GM19035 (cell line): Measurements from ENCODE around the gene HBEGF.
A peak's percentile ranks its signal among the peaks of the same experiment; 100 is the strongest.

ENCODE experiments used
- ATAC-seq: cut with Tn5 transposase; IDR thresholded peaks from one replicate; pipeline ENCODE4 v1.9.1; 2021; ENCODE audit not compliant: unreplicated experiment

The HBEGF gene

GRCh38 chr5:140305471-140305870, 40.9 kb downstream of the HBEGF start:
- no peak for ATAC-seq

DNA sequence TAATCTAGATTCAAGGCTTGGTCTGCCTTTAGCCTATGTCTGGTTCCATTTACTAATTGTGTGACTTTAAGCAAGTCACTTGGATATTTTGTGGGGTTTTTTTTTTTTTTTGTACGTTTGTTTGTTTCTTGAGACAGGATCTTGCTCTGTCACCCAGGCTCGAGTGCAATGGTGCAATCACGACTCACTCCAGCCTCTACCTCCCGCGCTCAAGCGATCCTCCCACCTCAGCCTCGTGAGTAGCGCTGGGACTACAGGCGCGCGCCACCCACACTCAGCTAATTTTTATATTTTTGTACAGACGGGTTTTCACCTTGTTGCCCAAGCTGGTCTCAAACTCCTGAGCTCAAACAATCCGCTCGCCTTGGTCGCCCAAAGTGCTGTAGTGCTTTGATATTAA, 42.4 kb downstream of the HBEGF start:
- ATAC-seq = no peak

DNA sequence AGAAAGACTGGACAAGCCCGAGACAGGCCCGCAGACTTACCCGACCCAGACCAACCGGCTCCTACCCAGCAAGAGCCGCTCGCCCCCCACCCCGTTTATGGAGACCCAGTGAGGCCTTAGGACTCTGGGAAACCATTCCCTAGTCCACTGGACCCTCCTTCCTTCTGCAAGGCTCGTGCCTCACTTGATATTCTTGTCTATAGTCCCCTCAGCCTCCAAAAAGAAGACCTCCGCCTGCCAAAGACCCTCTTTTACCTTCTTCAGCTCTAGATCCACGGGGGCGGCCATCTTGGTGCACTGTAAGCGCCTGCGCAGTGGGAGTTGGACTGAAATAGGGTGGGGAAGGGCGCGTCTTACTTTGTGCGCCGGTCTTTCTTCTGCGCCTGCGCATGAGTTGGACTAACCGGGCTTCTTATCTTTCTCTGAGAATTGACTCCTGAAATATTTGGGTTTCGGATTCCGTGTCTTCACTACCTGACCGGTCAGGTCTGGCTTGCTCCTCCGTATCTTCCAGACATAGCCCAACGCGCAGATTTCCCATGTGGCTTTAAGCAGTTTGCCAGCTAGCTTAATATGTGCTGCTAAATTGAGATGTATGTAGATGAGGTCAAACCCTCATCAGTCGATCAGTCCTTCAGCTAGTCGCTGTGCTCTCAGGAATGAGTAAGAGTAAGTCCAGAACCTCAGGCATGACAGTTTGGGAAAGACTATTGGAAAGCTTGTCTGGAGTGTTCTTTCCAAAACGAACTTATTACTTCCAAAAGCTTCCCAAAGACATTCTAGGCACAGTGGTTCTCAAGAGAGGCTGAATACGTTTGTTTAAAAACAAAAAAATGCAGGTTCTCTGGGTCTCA, 43.4 kb downstream of the HBEGF start, which contains the start of gene PFDN1:
Gene PFDN1, minus strand, starts transcription at position 316 of the 854 bp plus-strand sequence. Its CDS starts 28 bp downstream, at position 288.
- peak; percentile 97 for ATAC-seq

DNA sequence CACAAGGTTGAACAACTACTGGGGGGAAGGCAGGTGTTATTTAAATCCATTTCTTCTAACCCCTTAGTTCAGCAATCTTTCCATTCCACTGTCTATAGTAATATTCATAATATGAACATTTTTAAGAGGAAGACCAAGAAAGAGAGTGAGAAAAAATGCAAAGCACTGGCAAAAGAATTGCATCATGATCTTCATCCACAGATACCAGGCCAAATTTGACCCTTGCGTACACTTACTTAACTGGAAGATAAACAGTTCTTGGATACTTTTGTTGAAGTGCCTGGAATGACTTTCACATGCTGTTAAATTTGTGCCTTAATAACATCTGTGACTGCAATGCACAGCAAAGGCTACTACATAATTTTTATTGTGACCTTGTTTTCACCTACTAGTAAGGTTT, 45.3 kb downstream of the HBEGF start:
- ATAC-seq = no peak

GRCh38 chr5:140299056-140299455, 47.3 kb downstream of the HBEGF start:
- no peak for ATAC-seq

DNA sequence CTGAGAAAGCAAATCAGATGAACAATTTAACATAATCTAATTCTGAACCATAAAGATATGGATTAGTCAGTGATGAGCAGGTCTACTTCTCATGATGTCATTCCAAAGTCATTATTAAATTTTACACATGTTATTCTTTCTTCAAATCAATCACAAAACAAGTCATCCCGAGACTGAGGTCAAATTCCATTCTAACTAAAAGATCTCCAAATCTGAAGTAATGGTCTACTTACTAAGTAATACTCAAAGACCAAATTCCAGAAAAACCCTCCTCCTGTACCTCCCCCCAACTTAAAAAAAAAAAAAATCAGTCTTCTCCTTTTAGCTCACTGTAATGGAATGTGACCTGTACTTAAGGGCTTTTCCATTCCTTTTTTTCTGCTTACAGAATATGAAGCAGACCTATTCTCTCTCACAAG, 48.2 kb downstream of the HBEGF start:
- ATAC-seq = no peak

DNA sequence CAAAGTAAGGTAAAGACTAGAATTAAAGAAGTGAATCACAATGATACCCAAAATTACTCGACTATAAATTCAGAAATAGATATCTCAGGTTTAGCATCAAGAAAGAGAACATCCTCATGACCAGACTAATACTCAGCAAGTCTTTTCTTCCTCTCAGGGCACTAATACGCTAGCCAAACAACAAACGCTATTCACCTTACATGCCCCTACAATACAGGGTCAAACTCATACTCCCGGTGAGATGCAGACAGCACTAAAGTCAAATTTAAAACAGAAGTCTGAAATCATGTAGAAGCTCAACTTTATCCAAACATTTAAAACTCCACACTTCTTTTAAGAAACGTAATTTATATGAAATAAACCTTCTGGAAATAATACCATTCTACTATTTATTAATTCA, 49.1 kb downstream of the HBEGF start:
- ATAC-seq = no peak

- no peak for ATAC-seq
Measured at GRCh38 chr5:140296289-140296688, 50.1 kb downstream of the HBEGF start.

DNA sequence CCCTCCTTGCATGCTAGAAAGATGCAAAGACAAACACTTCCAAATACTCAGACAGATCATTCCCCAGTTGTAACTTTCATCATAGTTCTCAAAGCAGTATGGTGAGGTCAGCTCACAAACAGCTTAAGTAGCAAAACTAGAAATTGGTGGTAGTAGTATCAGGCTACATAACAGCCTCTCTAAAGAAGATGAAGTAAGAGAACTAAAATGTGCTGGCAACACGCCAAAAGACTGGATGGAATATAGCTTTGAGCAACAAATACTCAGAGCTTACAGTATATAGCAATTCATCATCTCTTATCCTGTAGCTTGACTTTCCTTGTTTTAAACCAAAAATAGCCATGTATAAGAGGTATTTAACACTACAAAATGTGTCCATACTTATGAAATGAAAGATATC, 51.0 kb downstream of the HBEGF start:
- no peak for ATAC-seq

DNA sequence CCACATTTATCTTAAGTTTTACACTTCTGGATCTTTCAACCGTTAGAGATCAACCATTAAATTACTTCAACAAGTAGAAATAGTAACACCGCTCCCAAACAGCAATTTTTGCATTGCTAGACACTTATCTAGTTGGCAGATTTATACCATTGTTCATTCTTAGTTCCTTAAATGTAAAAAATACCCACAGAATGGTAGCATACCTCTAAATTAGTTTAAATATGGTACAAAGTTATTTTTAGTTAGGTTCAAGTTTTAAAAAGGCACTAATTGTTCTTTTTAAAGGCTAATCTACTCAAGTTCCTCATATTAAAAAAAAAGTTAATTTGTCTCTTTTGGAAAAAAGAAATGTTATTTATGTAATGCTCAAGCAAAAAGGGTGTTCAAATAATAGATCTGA, 51.6 kb downstream of the HBEGF start:
- ATAC-seq = no peak

DNA sequence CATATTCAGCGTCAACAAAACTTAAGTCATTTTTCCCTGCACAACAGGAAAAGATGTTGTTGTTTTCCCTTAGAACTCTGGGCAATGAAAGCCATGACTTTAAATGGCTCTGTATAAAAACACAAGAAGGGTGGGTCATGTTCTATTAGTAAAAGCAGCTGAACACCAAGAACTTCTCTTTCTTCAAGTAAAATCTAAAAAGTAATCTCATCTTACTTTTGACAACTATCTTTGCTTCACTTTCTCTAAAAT, 52.6 kb downstream of the HBEGF start:
- ATAC-seq = no peak

- ATAC-seq = no peak
Measured at GRCh38 chr5:140293091-140293848, 53.1 kb downstream of the HBEGF start.

GRCh38 chr5:140292212-140293036, 54.0 kb downstream of the HBEGF start:
- ATAC-seq = no peak

GRCh38 chr5:140287801-140288521, 58.4 kb downstream of the HBEGF start:
- ATAC-seq = no peak

GRCh38 chr5:140286424-140286823, 60.0 kb downstream of the HBEGF start:
- no peak for ATAC-seq

DNA sequence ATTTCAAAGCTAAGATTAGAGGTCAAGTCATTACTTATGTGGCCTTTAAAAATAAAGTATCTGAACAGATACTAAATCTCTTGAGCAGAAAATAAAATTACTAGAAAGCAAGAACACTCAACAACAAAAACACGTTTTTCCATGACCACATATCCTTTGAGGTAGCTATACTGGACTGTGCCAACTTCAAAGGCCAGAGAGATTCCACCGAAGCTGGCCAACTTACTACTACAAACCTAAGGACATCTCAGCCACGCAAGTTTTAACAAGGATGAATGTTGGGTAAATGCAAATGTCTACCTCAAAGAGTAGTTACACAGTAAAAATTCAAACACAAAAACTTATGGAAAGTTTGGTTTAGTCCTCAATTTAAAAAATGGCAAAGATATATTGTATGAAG, 62.4 kb downstream of the HBEGF start:
- no peak for ATAC-seq
